GM21528 (cell line): Measurements from ENCODE around the gene ENOPH1.
"Not testable (repeated sequence)": the region's sequence is repeated elsewhere in the genome, so short reads cannot be mapped to it uniquely, and the experiment has no call there.

ENCODE experiments used
- ATAC-seq: cut with Tn5 transposase; IDR thresholded peaks from one replicate; pipeline ENCODE4 v1.9.1; 2021; ENCODE audit warnings: mild to moderate bottlenecking, moderate library complexity; ENCODE audit not compliant: unreplicated experiment, low FRiP score

Gene ENOPH1

GRCh38 chr4:82463221-82463620 lies 32.8 kb downstream of the ENOPH1 start:
- ATAC-seq, result no peak

- ATAC-seq, result no peak
These were observed 37.1 kb downstream of the ENOPH1 start for GRCh38 chr4:82467471-82467870.

GRCh38 chr4:82469791-82470345 lies 39.5 kb downstream of the ENOPH1 start:
- ATAC-seq, result no peak

DNA sequence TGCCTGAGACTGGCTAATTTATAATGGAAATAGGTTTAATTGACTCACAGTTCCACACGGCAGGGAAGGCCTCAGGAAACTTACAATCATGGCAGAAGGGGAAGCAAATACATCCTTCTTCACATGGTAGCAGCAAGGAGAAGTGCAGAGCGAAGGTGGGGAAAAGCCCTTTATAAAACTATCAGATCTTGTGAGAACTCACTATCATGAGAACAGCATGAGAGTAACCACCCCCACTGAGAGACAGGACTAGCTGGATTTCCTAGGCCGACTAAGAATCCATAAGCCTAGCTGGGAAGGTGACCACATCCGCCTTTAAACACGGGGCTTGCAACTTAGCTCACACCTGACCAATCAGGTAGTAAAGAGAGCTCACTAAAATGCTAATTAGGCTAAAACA lies 42.7 kb downstream of the ENOPH1 start:
- ATAC-seq, result not testable (repeated sequence)

DNA sequence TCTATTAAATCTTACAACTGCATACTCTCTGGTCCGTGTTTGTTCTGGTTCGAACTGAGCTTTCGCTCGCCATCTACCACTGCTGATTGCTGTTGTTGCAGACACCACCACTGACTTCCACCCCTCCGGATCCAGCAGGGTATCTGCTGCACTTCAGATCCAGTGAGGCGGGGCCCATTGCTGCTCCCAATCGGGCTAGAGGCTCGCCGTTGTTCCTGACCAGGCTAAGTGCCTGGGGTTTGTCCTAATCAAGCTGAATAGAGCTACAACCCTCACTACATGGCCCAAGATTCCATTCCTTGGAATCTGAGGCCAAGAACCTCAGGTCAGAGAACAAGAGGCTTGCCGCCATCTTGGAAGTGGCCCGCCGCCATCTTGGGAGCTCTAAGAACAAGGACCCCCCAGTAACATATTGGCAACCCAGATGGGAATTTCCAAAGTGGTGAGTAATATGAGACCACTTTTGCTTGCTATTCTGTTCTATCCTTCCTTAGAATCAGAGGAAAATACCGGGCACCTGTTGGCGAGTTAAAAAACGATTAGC lies 43.3 kb downstream of the ENOPH1 start:
- ATAC-seq, result no peak

DNA sequence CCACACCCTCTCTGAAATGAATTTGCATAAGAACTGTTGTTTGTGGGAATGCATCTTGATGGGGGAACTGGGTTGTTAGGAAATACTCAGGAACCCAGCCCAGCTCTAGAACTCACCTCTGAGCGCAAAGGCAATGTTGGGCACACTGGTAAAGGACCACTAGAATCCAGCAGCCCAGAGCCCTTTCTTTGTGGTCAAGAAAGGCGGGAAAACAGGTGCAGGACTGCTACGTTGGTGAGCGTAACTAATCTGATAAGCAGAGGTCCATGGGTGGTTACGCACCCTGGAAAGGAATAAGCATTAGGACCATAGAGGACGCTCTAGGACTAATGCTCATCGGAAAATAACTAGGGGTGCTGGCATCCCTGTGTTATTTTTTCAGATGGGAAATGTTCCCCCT lies 45.5 kb downstream of the ENOPH1 start:
- not testable (repeated sequence) for ATAC-seq

DNA sequence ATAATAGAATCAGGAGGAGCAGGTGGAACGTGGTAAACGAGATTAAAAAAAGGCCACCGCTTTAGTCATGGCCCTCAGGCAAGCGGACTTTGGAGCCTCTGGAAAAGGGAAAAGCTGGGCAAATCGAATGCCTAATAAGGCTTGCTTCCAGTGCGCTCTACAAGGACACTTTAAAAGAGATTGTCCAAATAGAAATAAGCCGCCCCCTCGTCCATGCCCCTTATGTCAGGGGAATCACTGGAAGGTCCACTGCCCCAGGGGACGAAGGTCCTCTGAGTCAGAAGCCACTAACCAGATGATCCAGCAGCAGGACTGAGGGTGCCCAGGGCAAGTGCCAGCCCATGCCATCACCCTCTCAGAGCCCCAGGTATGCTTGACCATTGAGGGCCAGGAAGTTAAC lies 47.1 kb downstream of the ENOPH1 start:
- not testable (repeated sequence) for ATAC-seq

DNA sequence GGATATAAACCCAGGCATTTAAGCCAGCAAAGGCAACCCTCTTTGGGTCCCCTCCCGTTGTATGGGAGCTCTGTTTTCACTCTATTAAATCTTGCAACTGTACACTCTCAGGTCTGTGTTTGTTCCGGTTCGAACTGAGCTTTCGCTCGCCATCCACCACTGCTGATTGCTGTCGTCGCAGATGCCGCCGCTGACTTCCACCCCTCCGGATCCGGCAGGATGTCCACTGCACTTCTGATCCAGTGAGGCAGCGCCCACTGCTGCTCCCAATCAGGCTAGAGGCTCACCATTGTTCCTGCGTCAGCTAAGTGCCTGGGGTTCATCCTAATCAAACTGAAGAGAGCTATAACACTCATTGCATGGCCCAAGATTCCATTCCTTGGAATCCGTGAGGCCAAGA lies 49.2 kb downstream of the ENOPH1 start:
- ATAC-seq, result no peak

DNA sequence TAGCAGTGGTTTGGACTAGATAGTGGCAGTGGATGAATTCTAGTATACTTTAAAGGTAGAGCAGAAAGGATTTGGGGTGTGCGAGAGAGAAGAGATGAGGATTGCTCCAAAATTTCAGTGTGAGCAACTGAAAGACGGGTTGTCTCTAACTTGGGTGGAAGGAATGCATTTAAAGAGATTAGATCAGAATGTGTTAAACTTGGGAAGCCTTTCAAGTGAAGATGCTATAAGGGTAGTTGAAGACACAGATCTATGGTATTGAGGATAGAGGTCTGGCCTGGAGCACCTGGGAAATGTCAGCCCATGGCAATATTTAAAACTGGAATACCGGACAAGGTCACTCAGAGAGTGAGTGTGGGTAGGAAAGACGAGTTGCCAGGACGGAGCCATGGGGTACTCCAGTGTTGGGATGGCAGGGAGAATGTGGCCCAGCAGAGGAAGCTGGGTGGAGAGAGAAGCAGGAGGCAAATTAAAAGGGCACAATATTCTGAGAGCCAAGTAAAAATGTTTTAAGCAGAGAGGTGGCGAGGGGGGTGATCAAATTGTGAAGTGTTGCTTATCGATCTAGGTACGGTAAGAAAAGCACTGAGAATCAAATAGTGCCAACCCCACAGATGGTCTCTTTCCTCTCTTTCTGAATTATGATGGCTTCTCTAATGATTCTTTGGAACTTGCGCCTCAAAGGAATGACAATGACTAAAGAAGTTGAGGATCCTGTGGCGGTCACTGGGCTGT lies 50.5 kb downstream of the ENOPH1 start:
- ATAC-seq, result no peak

DNA sequence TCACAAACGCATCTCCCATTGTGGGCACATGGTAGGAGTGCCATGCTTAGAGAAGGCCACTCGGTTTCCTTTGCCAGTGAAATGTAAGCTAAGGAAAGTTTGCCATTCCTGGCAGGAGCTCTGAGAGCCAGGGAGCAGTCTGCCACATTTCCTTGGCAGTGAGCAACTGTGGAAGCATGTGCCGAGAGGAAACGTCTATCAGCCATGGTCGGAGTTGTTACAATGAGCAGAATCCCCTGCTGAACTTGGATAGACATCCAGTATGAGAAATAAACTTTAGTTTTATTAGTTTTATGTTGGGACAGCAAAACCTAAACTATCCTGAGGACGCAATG lies 51.1 kb downstream of the ENOPH1 start:
- ATAC-seq, result no peak

DNA sequence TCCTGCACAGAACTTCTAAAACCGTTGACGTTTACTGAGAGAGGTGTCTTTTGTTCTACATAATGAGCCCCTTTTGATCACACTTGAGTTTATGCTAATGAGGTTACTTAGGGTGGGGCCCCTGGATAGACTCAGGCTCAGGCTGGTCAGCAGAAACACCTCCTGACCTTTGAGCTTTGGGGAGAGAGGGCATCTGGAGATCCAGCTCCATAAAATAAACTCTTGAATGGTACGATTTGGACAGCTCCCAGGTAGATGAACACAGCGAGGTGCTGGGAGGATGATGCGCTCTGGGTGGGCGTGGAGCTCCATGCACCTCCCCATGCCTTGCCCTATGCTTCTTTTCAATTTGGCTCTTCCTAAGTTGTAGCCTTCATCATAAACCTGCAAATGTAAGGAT lies 52.0 kb downstream of the ENOPH1 start:
- no peak for ATAC-seq

- no peak for ATAC-seq
These were observed 54.8 kb downstream of the ENOPH1 start for GRCh38 chr4:82484996-82485783.

DNA sequence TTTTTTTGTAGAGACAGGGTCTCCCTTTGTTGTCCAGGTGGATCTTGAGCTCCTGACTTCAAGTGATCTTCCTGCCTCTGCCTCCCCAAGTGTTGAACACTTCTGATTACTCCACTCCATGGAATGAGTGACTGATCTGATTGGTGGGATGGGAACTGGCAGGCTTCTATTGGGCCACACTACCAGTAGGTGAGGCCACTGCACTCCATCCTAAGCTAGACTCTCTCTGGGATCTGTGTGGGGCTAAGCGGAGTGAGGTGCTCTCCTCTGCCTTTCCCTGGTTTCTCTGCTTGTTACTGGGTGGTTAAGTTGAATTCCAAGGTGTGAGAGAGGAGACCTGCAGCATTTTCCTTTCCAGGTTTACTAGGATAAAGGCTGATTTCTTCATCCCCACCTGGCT lies 58.7 kb downstream of the ENOPH1 start:
- ATAC-seq, result no peak

- no peak for ATAC-seq
These were observed 59.6 kb downstream of the ENOPH1 start for GRCh38 chr4:82489987-82490386.

- no peak for ATAC-seq
These were observed 61.0 kb downstream of the ENOPH1 start for GRCh38 chr4:82491251-82491960.

- no peak for ATAC-seq
These were observed 63.5 kb downstream of the ENOPH1 start for GRCh38 chr4:82493721-82494425.

DNA sequence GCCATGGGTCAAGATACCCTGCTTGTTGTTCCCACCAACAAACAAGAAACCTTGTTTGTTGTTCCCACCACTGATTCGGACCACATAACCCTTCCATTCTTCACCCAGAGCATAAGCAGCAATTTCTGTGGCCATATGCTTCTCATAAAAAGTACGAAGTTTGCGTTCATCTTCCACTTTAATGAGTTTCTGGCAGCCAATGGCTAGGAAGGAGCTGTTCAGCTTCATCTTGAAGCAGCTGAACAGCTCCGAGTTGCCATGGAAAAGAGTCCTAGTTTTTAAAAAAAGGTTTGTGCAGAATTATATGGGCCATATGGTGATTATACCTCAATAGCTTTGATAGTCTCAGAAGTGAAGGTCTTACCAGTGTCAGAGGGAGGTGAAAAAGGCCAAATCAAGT lies 65.3 kb downstream of the ENOPH1 start:
- ATAC-seq, result no peak

- no peak for ATAC-seq
These were observed 66.0 kb downstream of the ENOPH1 start for GRCh38 chr4:82496349-82496748.

DNA sequence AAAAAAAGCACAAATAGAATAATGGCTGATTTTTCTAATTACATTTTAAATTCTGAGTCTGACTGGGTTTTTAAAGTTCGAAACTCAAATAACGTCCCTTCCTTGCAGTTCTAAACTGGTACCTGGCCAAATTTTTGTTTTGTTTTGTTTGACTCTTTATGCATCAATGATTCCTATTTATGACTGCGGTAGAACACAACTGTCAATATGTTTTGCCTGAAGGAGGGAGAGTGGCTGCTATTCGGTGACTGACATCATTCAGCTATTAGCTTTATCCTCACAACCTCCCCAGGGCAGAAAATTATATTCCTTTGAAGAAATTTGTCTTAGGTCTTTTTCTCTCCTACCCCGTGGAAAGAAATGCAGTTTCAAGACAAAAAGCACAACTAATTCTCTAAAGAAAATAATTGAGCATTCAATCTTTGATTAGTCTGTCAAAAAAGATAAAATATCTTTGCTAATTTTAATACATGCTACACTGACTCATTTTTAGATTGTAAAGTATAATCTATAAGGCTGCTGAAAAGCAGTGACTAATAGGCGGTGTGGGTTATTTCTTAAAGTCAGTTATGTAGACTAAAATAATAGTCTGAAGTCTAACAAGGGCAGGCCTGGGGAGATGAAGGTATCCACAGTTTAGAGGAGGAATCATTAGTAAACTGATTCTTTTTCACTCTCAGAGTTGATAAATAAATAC lies 69.5 kb downstream of the ENOPH1 start:
- ATAC-seq, result no peak
